Smooth muscle cell (in vitro differentiated cells): Measurements from ENCODE around the gene RPS6KA2. TPM values are rescaled to one million over a fixed set of nuclear protein-coding genes. Genes with fewer than 3 reads are reported as not detected.

Experiments used
- DNase-seq: peaks from one replicate; lab custom pipeline; 2025; ENCODE audit not compliant: unreplicated experiment; lab: John Stamatoyannopoulos, UW
- H2AFZ ChIP-seq: fragments of 200-600 bp; sonication (generic); 2 replicates; pipeline ENCODE4 v1.6.0; 2016; ENCODE audit warnings: antibody characterized with exemption, low read depth, mild to moderate bottlenecking
- H3F3A ChIP-seq: fragments of 200-600 bp; sonication (generic); 2 replicates; pipeline ENCODE4 v1.6.0; 2017; ENCODE audit warnings: antibody characterized with exemption, low read depth
- H3K27ac ChIP-seq: fragments of 200-600 bp; sonication (generic); 2 replicates; pipeline ENCODE4 v1.5.1; 2016; ENCODE audit warnings: low read depth, mild to moderate bottlenecking
- H3K27me3 ChIP-seq: fragments of 200-600 bp; sonication (generic); 2 replicates; pipeline ENCODE4 v1.6.1; 2016; ENCODE audit warnings: low read depth, mild to moderate bottlenecking
- H3K36me3 ChIP-seq: fragments of 200-600 bp; sonication (generic); 2 replicates; pipeline ENCODE4 v1.5.1; 2016; ENCODE audit warnings: low read depth
- H3K4me1 ChIP-seq: fragments of 200-600 bp; sonication (generic); 2 replicates; pipeline ENCODE4 v1.5.1; 2016; ENCODE audit warnings: low read depth
- H3K4me2 ChIP-seq: fragments of 200-600 bp; sonication (generic); 2 replicates; pipeline ENCODE4 v1.6.0; 2016; ENCODE audit warnings: mild to moderate bottlenecking
- H3K4me3 ChIP-seq: fragments of 200-600 bp; sonication (generic); 2 replicates; pipeline ENCODE4 v1.5.1; 2016; ENCODE audit warnings: mild to moderate bottlenecking
- H3K79me2 ChIP-seq: fragments of 200-600 bp; sonication (generic); 2 replicates; pipeline ENCODE4 v1.6.0; 2016; ENCODE audit warnings: low read depth, mild to moderate bottlenecking
- H3K9ac ChIP-seq: fragments of 200-600 bp; sonication (generic); 2 replicates; pipeline ENCODE4 v1.6.0; 2016; ENCODE audit warnings: low read depth
- H3K9me3 ChIP-seq: fragments of 200-600 bp; sonication (generic); replicated peaks from 2 replicates; pipeline ENCODE4 v1.5.1; 2016; ENCODE audit warnings: low read depth
- H4K20me1 ChIP-seq: fragments of 200-600 bp; sonication (generic); 2 replicates; pipeline ENCODE4 v1.6.0; 2016; ENCODE audit warnings: low read depth
- CTCF ChIP-seq: fragments of 200-600 bp; sonication (generic); IDR thresholded peaks from 2 replicates; pipeline ENCODE4 v1.5.1; 2017; ENCODE audit warnings: borderline replicate concordance, mild to moderate bottlenecking, antibody characterized with exemption; ENCODE audit not compliant: insufficient read depth, poor library complexity, severe bottlenecking
- WGBS: methylation state at CpG from one replicate; pipeline ENCODE4 v1.1.7; 2016; ENCODE audit warnings: low lambda C conversion rate; 5-methylcytosine and 5-hydroxymethylcytosine counted together
- polyA plus RNA-seq: library from polyadenylated mRNA; unstranded; fragments of >200 nt; fragmentation: Nextera tagmentation; extraction: Ambion mirVana; gene quantifications from 2 replicates; pipeline ENCODE4 v1.2.1, GENCODE V29; 2016
- total RNA-seq: library from RNA; depleted of rRNA; stranded (reverse); fragments of >200 nt; gene quantifications from 2 replicates; pipeline ENCODE4 v1.2.3, GENCODE V29; 2014

Gene RPS6KA2
- total and polyA plus RNA-seq, 2 experiments from 2014 or later, result 7.8 to 10.4 TPM

GRCh38 chr6:166456395-166457156 is 170.5 kb downstream of the RPS6KA2 start:
- no peak for TF ChIP-seq CTCF
- WGBS, result 83% methylated on average over 6 of the region's 6 CpGs
- Histone ChIP-seq H3K4me2 (no peak overlapping the region), H3K79me2 (no peaks in the 10 kb centered on the region), H3F3A (no peaks in the 10 kb centered on the region), H3K36me3 (no peaks in the 10 kb centered on the region), H3K27me3 (no peaks in the 10 kb centered on the region), H2AFZ (no peak overlapping the region), H3K4me1 (no peaks in the 10 kb centered on the region), H3K27ac (no peak overlapping the region), H3K4me3 (no peak overlapping the region), H3K9me3 (no peaks in the 10 kb centered on the region), H3K9ac (no peak overlapping the region), H4K20me1 (no peaks in the 10 kb centered on the region)
- DNase-seq, result no peak

GRCh38 chr6:166454692-166455515 is 172.1 kb downstream of the RPS6KA2 start:
- H4K20me1 ChIP-seq, result no peaks in the 10 kb centered on the region
- TF ChIP-seq CTCF, result no peak
- no peak overlapping the region for H2AFZ ChIP-seq
- H3K79me2 ChIP-seq, result no peaks in the 10 kb centered on the region
- H3K27ac ChIP-seq, result no peak overlapping the region
- DNase-seq, result no peak
- H3K27me3 ChIP-seq, result no peaks in the 10 kb centered on the region
- 97% methylated on average over 24 of the region's 25 CpGs for WGBS
- no peaks in the 10 kb centered on the region for H3K4me1 ChIP-seq
- H3K36me3 ChIP-seq, result no peaks in the 10 kb centered on the region
- no peak overlapping the region for H3K9ac ChIP-seq
- H3F3A ChIP-seq, result no peaks in the 10 kb centered on the region
- no peak overlapping the region for H3K4me2 ChIP-seq
- no peaks in the 10 kb centered on the region for H3K9me3 ChIP-seq
- no peak overlapping the region for H3K4me3 ChIP-seq

- no peak overlapping the region for H3K27ac ChIP-seq
- H3F3A ChIP-seq, result no peaks in the 10 kb centered on the region
- no peaks in the 10 kb centered on the region for H4K20me1 ChIP-seq
- H3K4me2 ChIP-seq, result no peak overlapping the region
- H3K9ac ChIP-seq, result no peak overlapping the region
- no peaks in the 10 kb centered on the region for H3K79me2 ChIP-seq
- H3K27me3 ChIP-seq, result no peaks in the 10 kb centered on the region
- no peak for TF ChIP-seq CTCF
- H2AFZ ChIP-seq, result no peak overlapping the region
- 98% methylated on average over 7 of the region's 7 CpGs for WGBS
- H3K4me3 ChIP-seq, result no peak overlapping the region
- no peak for DNase-seq
- no peaks in the 10 kb centered on the region for H3K36me3 ChIP-seq
- no peaks in the 10 kb centered on the region for H3K4me1 ChIP-seq
- no peaks in the 10 kb centered on the region for H3K9me3 ChIP-seq
Measured at GRCh38 chr6:166453651-166454050, 173.4 kb downstream of the RPS6KA2 start.
